Stomach smooth muscle (tissue), 2 donors: ENCODE data around the gene PDCD1.

Source experiments
- H3K27ac ChIP-seq: one replicate; pipeline ENCODE4 v1.7.0; 2013; ENCODE audit warnings: mild to moderate bottlenecking, low read length, inconsistent platforms
- H3K27me3 ChIP-seq, 2 donors: one replicate each; pipeline ENCODE4 v1.7.0; 2013; ENCODE audit warnings: low read length in 2 of 2; ENCODE audit not compliant: insufficient read depth in 2 of 2, control insufficient read depth in 1 of 2
- H3K36me3 ChIP-seq, 2 donors: one replicate each; pipeline ENCODE4 v1.7.0; 2013; ENCODE audit warnings: low read length in 2 of 2; ENCODE audit not compliant: control insufficient read depth in 2 of 2, insufficient read depth in 2 of 2
- H3K4me1 ChIP-seq: one replicate; pipeline ENCODE4 v1.7.0; 2013; ENCODE audit warnings: low read length; ENCODE audit not compliant: control insufficient read depth, insufficient read depth
- H3K4me3 ChIP-seq, 2 donors: one replicate each; pipeline ENCODE4 v1.7.0; 2013; ENCODE audit warnings: low read length in 2 of 2
- H3K9ac ChIP-seq, 2 donors: one replicate each; pipeline ENCODE4 v1.7.0; 2013; ENCODE audit warnings: low read length in 2 of 2, mild to moderate bottlenecking in 1 of 2
- H3K9me3 ChIP-seq, 2 donors: one replicate each; pipeline ENCODE4 v1.7.0; 2013; ENCODE audit warnings: low read length in 2 of 2; ENCODE audit not compliant: control insufficient read depth in 2 of 2
- donor health status: healthy.
- donor health status: Pancreatic carcinoma.

PDCD1 gene

GRCh38 chr2:241854342-241855244 lies 4.1 kb downstream of the PDCD1 start:
- Histone ChIP-seq H3K4me3 (no peak overlapping the region), H3K27me3 (peaks cover 5 to 7% of the 10 kb centered on the region in 2 donors), H3K36me3 (no peaks in the 10 kb centered on the region), H3K4me1 (no peaks in the 10 kb centered on the region), H3K9ac (no peak overlapping the region), H3K27ac (no peak overlapping the region), H3K9me3 (no peaks in the 10 kb centered on the region)

GRCh38 chr2:241853651-241854341 lies 4.9 kb downstream of the PDCD1 start:
- no peaks in the 10 kb centered on the region for H3K4me1 ChIP-seq
- H3K27ac ChIP-seq: no peak overlapping the region
- no peak overlapping the region for H3K9ac ChIP-seq
- no peak overlapping the region for H3K4me3 ChIP-seq
- no peaks in the 10 kb centered on the region for H3K36me3 ChIP-seq
- H3K9me3 ChIP-seq: no peaks in the 10 kb centered on the region
- peaks cover 0 to 5% of the 10 kb centered on the region in 2 donors for H3K27me3 ChIP-seq

GRCh38 chr2:241852981-241853631 lies 5.6 kb downstream of the PDCD1 start:
- no peak overlapping the region for H3K4me3 ChIP-seq
- no peaks in the 10 kb centered on the region for H3K4me1 ChIP-seq
- H3K27ac ChIP-seq: no peak overlapping the region
- H3K36me3 ChIP-seq: no peaks in the 10 kb centered on the region
- H3K27me3 ChIP-seq: peaks cover 0 to 5% of the 10 kb centered on the region in 2 donors
- H3K9ac ChIP-seq: no peak overlapping the region
- no peaks in the 10 kb centered on the region for H3K9me3 ChIP-seq

- Histone ChIP-seq H3K9ac (no peak overlapping the region), H3K9me3 (no peaks in the 10 kb centered on the region), H3K4me3 (no peak overlapping the region), H3K4me1 (no peaks in the 10 kb centered on the region), H3K27ac (no peak overlapping the region), H3K36me3 (no peaks in the 10 kb centered on the region), H3K27me3 (peaks cover 0 to 5% of the 10 kb centered on the region in 2 donors)
Observed at GRCh38 chr2:241852116-241852980, 6.3 kb downstream of the PDCD1 start.

GRCh38 chr2:241851325-241852115 lies 7.2 kb downstream of the PDCD1 start:
- H3K36me3 ChIP-seq: no peaks in the 10 kb centered on the region
- H3K9me3 ChIP-seq: no peaks in the 10 kb centered on the region
- H3K27me3 ChIP-seq: no peaks in the 10 kb centered on the region
- no peak overlapping the region for H3K9ac ChIP-seq
- H3K27ac ChIP-seq: no peak overlapping the region
- no peaks in the 10 kb centered on the region for H3K4me1 ChIP-seq
- no peak overlapping the region for H3K4me3 ChIP-seq

GRCh38 chr2:241850544-241851324 lies 8.0 kb downstream of the PDCD1 start:
- H3K4me3 ChIP-seq: no peak overlapping the region
- H3K27me3 ChIP-seq: no peaks in the 10 kb centered on the region
- no peaks in the 10 kb centered on the region for H3K36me3 ChIP-seq
- no peaks in the 10 kb centered on the region for H3K4me1 ChIP-seq
- no peak overlapping the region for H3K27ac ChIP-seq
- H3K9me3 ChIP-seq: no peaks in the 10 kb centered on the region
- no peak overlapping the region for H3K9ac ChIP-seq

GRCh38 chr2:241849616-241850543 lies 8.8 kb downstream of the PDCD1 start:
- Histone ChIP-seq H3K9me3 (no peaks in the 10 kb centered on the region), H3K4me3 (no peak overlapping the region), H3K4me1 (peaks cover 3% of the 10 kb centered on the region), H3K9ac (no peak overlapping the region), H3K36me3 (no peaks in the 10 kb centered on the region), H3K27ac (no peak overlapping the region), H3K27me3 (no peaks in the 10 kb centered on the region)

- no peak overlapping the region for H3K9ac ChIP-seq
- H3K4me3 ChIP-seq: no peak overlapping the region
Observed at GRCh38 chr2:241848761-241849615, 9.7 kb downstream of the PDCD1 start.

More at GRCh38 chr2:241848761-241849615, 9.7 kb downstream of the PDCD1 start:
- H3K27me3 ChIP-seq: no peaks in the 10 kb centered on the region
- no peak overlapping the region for H3K27ac ChIP-seq
- no peaks in the 10 kb centered on the region for H3K36me3 ChIP-seq
- peaks cover 11% of the 10 kb centered on the region for H3K4me1 ChIP-seq
- H3K9me3 ChIP-seq: no peaks in the 10 kb centered on the region
